COR-L47 (cell line): Measurements from ENCODE around the gene PLCB1.
A peak's percentile ranks its signal among the peaks of the same experiment; 100 is the strongest.
"Not testable (repeated sequence)": the region's sequence is repeated elsewhere in the genome, so short reads cannot be mapped to it uniquely, and the experiment has no call there.

Experiments used
- DNase-seq: peaks from one replicate; lab custom pipeline; 2025; lab: John Stamatoyannopoulos, UW

Gene PLCB1

GRCh38 chr20:8369311-8369710 is 237.2 kb downstream of the PLCB1 start:
- no peak for DNase-seq

GRCh38 chr20:8370774-8371173 is 238.7 kb downstream of the PLCB1 start:
- DNase-seq, result no peak

- DNase-seq, result no peak
Measured at GRCh38 chr20:8372824-8373380, 240.8 kb downstream of the PLCB1 start.

GRCh38 chr20:8373579-8373978 is 241.5 kb downstream of the PLCB1 start:
- no peak for DNase-seq

GRCh38 chr20:8375898-8376297 is 243.8 kb downstream of the PLCB1 start:
- no peak for DNase-seq

DNA sequence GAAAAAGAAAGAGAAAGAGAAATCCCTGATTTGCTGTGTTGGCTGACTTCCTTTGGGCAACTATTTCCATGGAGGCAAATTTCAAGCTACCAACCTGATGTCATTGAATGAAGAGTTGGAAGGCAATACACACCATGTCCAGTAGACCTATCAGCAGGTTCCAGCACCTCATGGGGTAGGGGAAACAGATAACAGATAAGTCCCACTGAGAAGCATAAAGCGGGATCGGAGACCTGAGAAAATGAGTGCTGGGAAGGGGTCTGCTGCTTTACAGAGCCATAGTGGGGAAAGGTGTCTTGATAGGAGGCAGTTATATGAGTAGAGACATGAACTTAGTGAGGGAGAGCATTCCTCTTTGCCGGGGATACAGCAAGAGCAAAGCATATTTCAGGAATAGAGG is 244.9 kb downstream of the PLCB1 start:
- no peak for DNase-seq

DNA sequence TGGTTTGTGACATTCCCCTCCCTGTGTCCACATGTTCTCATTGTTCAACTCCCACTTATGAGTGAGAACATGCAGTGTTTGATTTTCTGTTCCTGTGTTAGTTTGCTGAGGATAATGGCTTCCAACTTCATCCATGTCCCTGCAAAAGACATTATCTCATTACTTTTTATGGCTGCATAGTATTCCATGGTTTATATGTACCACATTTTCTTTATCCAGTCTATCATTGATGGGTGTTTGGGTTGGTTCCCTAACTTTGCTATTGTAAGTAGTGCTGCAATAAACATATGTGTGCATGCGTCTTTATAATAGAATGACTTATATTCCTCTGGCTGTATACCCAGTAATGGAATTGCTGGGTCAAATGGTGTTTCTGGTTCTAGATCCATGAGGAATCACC is 247.1 kb downstream of the PLCB1 start:
- DNase-seq, result not testable (repeated sequence)

- peak; percentile 52 for DNase-seq
Measured at GRCh38 chr20:8385247-8385646, 253.2 kb downstream of the PLCB1 start.

DNA sequence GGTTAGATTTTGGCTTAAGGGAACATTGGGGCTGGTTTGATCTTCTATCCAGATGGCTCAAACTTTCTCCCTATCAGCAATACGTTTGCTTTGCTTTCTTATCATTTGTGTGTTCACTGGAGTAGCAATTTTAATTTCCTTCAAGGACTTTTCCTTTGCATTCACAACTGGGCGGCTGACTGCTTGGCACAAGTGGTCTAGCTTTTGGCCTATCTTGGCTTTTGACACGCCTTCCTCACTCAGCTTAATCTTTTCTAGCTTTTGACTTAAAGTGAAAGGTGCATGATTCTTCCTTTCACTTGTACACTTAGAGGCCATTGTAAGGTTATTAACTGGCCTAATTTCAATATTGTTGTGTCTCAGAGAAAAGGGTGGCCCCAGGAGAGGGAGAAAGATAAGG is 254.9 kb downstream of the PLCB1 start:
- DNase-seq, result no peak

- no peak for DNase-seq
Measured at GRCh38 chr20:8388141-8388540, 256.1 kb downstream of the PLCB1 start.

GRCh38 chr20:8388707-8389106 is 256.6 kb downstream of the PLCB1 start:
- no peak for DNase-seq

DNA sequence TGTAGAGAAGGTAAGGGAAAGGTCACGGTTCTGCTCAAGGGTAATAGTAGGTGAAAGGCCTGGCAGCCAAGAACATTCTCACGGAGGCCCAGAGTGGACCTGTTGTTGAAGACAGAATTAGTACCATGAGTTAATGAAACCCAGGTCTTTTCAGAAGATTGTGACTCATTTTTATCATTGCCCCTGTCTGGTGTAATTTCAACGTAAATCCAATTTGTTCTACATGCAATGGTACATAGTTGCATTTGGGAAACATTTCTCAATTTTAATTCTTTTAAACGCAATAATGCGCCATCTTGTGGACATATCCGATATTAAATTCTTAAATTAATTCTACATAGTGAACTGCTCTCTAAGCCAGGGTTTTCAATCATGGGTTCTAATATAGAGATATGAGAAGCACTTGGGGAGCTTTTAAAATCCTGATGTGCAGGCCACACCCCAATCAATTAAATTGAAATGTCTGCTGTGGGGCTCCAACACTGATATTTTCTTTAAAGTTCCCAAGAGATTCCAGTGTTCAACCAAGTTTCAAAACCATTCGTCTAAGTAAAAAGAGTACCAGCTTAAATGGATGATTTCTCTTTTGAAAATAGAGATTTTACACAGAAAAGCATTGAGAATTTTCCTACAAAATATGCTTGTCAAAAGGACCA is 257.4 kb downstream of the PLCB1 start:
- DNase-seq, result peak; percentile 36

DNA sequence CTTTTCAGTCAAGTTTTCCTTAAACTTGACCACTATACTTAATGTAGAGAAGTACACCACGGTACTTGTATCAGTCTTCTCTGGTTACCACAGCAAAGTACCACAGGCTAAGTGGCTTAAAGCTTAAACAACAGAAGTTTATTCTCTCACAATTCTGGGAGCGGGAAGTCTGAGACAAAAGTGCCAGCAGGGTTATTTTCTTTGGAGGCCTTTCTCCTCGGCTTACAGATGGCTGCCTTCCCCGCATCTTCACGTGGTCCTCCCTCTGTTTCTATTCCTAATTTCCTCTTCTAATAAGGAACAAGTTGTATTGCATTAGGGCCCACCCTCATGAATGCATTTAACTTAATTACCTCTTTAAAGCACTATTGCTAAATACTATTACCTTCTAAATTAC is 258.0 kb downstream of the PLCB1 start:
- DNase-seq, result no peak

DNA sequence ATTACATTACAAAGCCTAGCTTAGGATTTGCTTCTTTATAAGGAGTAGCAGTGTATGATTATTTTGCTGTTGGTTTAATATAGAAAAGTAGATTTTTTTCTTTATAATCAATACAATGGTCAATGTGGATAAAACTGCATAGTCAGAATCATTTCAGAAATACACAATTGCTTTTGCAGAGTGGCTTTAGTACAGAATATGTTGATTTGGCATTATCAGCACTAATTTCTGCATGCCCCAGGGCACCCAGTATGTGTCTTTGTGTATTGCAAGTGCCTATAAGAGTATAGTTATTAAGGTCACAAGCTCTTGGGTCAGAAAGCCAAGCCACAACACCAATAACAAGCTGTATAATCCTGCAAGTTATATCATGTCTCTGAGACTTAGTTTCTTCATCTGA is 258.4 kb downstream of the PLCB1 start:
- DNase-seq, result no peak

DNA sequence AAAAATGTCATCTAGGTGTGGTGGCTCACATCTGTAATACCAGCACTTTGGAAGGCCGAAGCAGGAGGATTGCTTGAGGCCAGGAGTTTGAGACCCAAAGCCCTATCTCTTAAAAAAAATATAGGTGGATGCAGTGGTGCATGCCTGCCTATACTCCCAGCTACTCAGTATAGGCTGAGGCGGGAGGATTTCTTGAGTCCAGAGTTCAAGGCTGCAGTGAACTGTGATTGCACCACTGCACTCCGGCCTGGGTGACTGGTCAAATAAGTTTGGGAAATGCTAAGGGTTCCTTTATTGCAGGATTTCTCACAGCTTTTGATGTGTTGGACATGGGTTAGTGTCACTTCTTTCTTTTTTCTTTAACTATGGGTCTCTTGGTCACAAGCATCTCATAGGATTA is 261.3 kb downstream of the PLCB1 start:
- DNase-seq, result no peak

GRCh38 chr20:8394308-8394945 is 262.4 kb downstream of the PLCB1 start:
- no peak for DNase-seq

DNA sequence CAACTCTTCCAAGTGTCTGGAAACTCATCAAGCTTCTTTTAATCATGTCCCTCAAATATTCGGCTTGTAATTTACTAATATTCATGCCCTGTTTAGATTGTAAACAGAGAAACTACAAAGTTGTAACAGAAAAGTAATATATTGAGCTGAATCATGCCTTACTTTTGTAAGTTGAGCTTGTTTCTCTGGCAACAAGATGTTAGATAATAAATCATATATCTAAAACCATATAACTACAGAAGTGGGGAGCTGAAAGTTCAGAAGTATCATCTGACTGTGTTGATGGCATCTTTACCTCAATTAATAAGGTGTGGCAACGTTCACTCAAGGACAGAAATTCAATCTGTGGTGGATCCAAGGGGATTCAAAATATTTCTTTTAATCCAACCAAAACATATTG is 263.9 kb downstream of the PLCB1 start:
- DNase-seq, result no peak

DNA sequence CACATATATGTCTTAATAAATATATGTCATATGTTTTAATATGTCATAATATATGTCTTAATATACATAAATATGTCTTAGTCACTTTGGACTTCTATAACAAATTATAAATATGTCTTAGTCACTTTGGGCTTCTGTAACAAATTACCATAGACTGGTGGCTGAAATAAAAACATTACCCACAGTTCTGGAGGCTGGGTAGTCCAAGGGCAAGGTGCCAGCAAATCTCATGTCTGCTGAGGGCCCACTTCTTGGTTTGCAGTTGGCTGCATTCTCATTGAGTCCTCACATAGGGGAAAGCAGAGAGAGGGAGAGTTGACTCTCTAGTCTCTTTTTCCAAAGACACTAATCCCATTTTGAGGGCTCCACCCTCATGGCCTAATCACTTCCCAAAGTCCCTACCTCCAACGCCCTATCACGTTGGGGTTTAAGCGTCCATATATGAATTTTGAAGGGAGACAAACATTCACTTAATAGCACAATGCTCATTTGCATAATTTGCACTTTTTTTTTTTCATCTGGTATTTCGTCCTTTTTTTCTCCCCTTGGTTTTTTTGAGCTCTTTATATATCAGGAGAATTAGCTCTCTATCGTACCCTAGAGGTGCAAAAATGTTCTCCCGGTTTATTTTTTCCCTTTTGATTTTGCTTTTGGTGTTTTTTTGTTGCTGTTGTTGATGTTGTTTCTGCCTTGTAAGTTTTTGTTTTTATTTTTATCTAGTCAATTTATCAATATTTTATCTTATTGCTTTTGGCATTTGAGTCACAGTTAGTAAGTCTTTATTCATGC is 266.4 kb downstream of the PLCB1 start:
- no peak for DNase-seq

DNA sequence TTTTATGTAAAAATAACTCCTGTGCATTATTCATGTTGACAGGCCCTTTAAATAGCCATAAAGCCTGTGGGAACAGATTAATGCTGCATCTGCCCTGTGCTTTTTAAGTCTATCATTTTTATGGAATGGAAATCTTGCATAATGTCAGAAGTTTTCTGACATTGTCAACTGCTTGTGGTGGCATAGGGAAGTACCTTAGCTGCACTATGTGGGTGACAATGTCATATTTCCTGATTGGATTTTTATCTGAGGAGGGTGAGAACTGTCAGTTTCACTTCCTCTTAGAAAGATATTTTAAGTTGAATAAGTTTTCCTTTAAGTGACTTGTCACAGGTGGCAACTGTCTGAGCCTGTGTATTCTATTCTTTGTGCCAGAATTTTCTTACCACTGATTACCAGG is 267.9 kb downstream of the PLCB1 start:
- DNase-seq, result no peak

DNA sequence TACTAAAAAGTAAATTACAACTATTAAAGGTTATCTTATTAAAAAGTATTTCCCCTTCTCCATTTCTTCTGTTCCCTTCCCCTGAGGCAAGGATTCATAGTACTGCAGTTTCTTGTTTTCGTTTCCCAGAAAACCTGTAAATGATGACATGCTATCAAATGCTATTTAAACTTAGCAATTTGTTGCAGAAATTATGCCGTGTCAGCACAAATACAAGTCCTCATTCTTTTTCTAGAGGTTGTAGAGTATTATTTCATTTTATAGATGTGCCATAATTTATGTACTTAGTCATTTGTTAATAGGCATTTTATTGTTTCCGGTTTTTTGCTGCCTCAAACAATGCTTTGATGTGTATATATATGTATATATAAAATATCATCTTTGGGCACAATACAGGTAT is 268.4 kb downstream of the PLCB1 start:
- DNase-seq, result no peak

DNA sequence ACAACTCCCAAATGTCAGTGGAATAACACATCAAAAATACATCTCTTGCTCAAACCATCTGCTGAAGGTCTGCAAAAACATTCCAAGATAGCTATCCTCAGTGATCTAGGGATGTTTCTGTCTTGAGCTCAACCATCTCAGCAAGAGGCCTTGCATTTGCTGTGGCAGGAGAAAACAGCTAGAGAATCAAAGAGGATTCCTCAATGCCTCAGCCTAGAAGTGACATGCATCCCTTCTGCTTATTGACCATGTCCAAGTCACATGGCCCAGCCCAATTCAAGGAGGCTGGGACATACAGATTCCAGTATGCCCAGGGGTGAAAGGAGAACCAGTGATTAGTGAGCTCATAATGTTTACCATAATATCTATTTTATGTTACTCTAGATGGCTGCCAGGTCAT is 269.5 kb downstream of the PLCB1 start:
- DNase-seq, result no peak

DNA sequence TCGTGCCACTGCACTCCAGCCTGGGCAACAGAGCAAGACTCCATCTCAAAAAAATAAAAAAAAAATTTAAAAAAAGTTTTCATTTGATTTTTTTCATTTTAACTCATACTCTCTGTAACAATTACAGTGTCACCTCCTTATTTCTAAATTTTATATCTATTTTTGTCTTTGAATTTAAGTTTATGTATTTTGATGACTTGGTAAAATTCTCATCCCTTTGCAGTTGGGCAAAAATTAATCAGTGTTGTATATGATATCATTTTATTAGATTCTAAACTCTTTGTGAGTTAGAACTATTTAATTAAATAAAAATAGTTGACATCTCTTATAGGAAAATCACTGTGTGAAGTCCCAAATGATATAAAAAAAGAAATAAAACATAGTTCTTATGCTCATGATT is 270.7 kb downstream of the PLCB1 start:
- DNase-seq, result no peak
